GM12801 (cell line): Measurements from ENCODE around the gene CNTN1.

ENCODE experiments used
- CTCF ChIP-seq: IDR thresholded peaks from one replicate; pipeline ENCODE4 v1.5.1; 2011; ENCODE audit warnings: control low read depth; ENCODE audit not compliant: insufficient read length; ENCODE audit errors: extremely low read depth

CNTN1 gene

GRCh38 chr12:41073633-41074472, 381.6 kb downstream of the CNTN1 start:
- no peak for TF ChIP-seq CTCF

GRCh38 chr12:41074473-41074769, 382.2 kb downstream of the CNTN1 start:
- TF ChIP-seq CTCF = no peak

- no peak for TF ChIP-seq CTCF
Observed at GRCh38 chr12:41076114-41076513, 383.9 kb downstream of the CNTN1 start.

- no peak for TF ChIP-seq CTCF
Observed at GRCh38 chr12:41089438-41089837, 397.2 kb downstream of the CNTN1 start.

GRCh38 chr12:41092115-41092514, 399.9 kb downstream of the CNTN1 start:
- no peak for TF ChIP-seq CTCF

- TF ChIP-seq CTCF = no peak
Observed at GRCh38 chr12:41096797-41097196, 404.6 kb downstream of the CNTN1 start.

- no peak for TF ChIP-seq CTCF
Observed at GRCh38 chr12:41100572-41100971, 408.3 kb downstream of the CNTN1 start.
